ENCODE measurements around the gene DCC. TPM values are rescaled to one million over a fixed set of nuclear protein-coding genes. Genes with fewer than 3 reads are reported as not detected.

Gene DCC
- polyA plus RNA-seq, 1 of the 3 experiments (the other 2 are of a cell fraction) = 0.20 TPM

- Histone ChIP-seq H3K27ac (ENCODE audit: low read depth in 2 of 2, low read length in 1 of 2) (no peak overlapping the region), H3K4me1 (ENCODE audit: control insufficient read depth in 1 of 2, insufficient read depth in 2 of 2, low read depth in 1 of 2, low read length in 1 of 2) (no peaks in the 10 kb centered on the region; a peak in 1 of 4 replicates), H3K36me3 (replicated peaks in 1 of 2; ENCODE audit: control insufficient read depth in 1 of 2, insufficient read depth in 2 of 2, low read length in 1 of 2) (no peaks in the 10 kb centered on the region), H3F3A (replicated peaks; ENCODE audit: insufficient read depth) (no peaks in the 10 kb centered on the region), H3K4me2 (no peak overlapping the region), H3K27me3 (ENCODE audit: insufficient read depth) (no peaks in the 10 kb centered on the region), H3K79me2 (ENCODE audit: insufficient read depth) (no peaks in the 10 kb centered on the region), H3K9me3 (peaks cover 10% of the 10 kb centered on the region), H4K20me1 (ENCODE audit: insufficient read depth) (no peaks in the 10 kb centered on the region), H2AFZ (ENCODE audit: low read depth) (no peak overlapping the region), H3K9ac (no peak overlapping the region), H3K9me2 (no peaks in the 10 kb centered on the region), H3K4me3 (ENCODE audit: low read depth in 2 of 2, low read length in 1 of 2) (no peak overlapping the region)
- DNase-seq = no peak
- no peak for TF ChIP-seq RAD21 (IDR thresholded peaks at IDR 0.05; ENCODE audit: low read length)
- no peak for TF ChIP-seq EP300 (IDR thresholded peaks at IDR 0.05; ENCODE audit: borderline replicate concordance in 1 of 2, low read depth in 1 of 2, low read length in 1 of 2)
- TF ChIP-seq, protein P1, sequence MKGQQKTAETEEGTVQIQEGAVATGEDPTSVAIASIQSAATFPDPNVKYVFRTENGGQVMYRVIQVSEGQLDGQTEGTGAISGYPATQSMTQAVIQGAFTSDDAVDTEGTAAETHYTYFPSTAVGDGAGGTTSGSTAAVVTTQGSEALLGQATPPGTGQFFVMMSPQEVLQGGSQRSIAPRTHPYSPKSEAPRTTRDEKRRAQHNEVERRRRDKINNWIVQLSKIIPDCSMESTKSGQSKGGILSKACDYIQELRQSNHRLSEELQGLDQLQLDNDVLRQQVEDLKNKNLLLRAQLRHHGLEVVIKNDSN (IDR thresholded peaks at IDR 0.05; ENCODE audit: borderline replicate concordance, low read depth) = no peak
- no peak for TF ChIP-seq FOXJ3 (CRISPR knock-in tag; IDR thresholded peaks at IDR 0.05)
- TF ChIP-seq, protein P2, sequence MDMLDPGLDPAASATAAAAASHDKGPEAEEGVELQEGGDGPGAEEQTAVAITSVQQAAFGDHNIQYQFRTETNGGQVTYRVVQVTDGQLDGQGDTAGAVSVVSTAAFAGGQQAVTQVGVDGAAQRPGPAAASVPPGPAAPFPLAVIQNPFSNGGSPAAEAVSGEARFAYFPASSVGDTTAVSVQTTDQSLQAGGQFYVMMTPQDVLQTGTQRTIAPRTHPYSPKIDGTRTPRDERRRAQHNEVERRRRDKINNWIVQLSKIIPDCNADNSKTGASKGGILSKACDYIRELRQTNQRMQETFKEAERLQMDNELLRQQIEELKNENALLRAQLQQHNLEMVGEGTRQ (IDR thresholded peaks at IDR 0.05; ENCODE audit: borderline replicate concordance, low read depth, low read length) = no peak
- TF ChIP-seq SIN3A (IDR thresholded peaks at IDR 0.05; ENCODE audit: borderline replicate concordance, low read depth, low read length) = no peak
- no peak for TF ChIP-seq MEF2A (IDR thresholded peaks at IDR 0.05; ENCODE audit: borderline replicate concordance, low read depth)
- TF ChIP-seq SMC3 (IDR thresholded peaks at IDR 0.05; ENCODE audit: low read depth, low read length) = no peak
- TF ChIP-seq TCF12 (IDR thresholded peaks at IDR 0.05) = no peak
- no peak for TF ChIP-seq TEAD4 (IDR thresholded peaks at IDR 0.05; ENCODE audit: borderline replicate concordance, insufficient read depth)
- TF ChIP-seq, protein P3, sequence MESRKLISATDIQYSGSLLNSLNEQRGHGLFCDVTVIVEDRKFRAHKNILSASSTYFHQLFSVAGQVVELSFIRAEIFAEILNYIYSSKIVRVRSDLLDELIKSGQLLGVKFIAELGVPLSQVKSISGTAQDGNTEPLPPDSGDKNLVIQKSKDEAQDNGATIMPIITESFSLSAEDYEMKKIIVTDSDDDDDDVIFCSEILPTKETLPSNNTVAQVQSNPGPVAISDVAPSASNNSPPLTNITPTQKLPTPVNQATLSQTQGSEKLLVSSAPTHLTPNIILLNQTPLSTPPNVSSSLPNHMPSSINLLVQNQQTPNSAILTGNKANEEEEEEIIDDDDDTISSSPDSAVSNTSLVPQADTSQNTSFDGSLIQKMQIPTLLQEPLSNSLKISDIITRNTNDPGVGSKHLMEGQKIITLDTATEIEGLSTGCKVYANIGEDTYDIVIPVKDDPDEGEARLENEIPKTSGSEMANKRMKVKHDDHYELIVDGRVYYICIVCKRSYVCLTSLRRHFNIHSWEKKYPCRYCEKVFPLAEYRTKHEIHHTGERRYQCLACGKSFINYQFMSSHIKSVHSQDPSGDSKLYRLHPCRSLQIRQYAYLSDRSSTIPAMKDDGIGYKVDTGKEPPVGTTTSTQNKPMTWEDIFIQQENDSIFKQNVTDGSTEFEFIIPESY (IDR thresholded peaks at IDR 0.05; ENCODE audit: borderline replicate concordance, low read depth) = no peak
- 0% methylated on average over 1 of the region's 1 CpG for WGBS (ENCODE audit: low lambda C conversion rate)
- ChIA-PET CTCF (no interaction called here), POLR2A (no interaction called here)
Observed at GRCh38 chr18:52813635-52814416, 473.8 kb downstream of the DCC start.

DNA sequence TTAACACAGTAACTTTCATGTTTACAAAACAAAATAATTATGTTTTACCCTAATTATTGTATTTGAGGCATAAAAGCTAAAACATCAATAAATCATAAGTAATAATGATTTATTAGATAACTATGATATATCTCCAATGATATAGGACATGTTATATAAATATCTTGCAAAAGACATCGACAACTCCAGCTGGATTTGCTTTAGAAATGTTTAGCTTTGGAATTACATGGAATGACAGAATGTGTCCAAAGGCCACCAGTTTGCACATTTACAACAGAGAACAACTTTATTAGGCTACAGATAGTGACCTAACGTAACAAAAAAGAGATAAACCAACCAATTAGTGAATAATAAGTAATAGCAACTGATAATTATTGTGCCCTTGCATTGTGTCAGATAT is 475.7 kb downstream of the DCC start:
- Histone ChIP-seq H3K9me3 (peaks cover 10% of the 10 kb centered on the region), H3K36me3 (replicated peaks in 1 of 2; ENCODE audit: control insufficient read depth in 1 of 2, insufficient read depth in 2 of 2, low read length in 1 of 2) (no peaks in the 10 kb centered on the region), H3K79me2 (ENCODE audit: insufficient read depth) (no peaks in the 10 kb centered on the region), H3F3A (replicated peaks; ENCODE audit: insufficient read depth) (no peaks in the 10 kb centered on the region), H3K27ac (ENCODE audit: low read depth in 2 of 2, low read length in 1 of 2) (no peak overlapping the region), H2AFZ (ENCODE audit: low read depth) (no peak overlapping the region), H3K4me2 (no peak overlapping the region), H3K4me3 (ENCODE audit: low read depth in 2 of 2, low read length in 1 of 2) (no peak overlapping the region), H3K4me1 (ENCODE audit: control insufficient read depth in 1 of 2, insufficient read depth in 2 of 2, low read depth in 1 of 2, low read length in 1 of 2) (no peaks in the 10 kb centered on the region; a peak in 1 of 4 replicates), H3K9me2 (no peaks in the 10 kb centered on the region), H4K20me1 (ENCODE audit: insufficient read depth) (no peaks in the 10 kb centered on the region), H3K27me3 (ENCODE audit: insufficient read depth) (no peaks in the 10 kb centered on the region), H3K9ac (no peak overlapping the region)
- ChIA-PET POLR2A (no interaction called here), CTCF (no interaction called here)
- no peak for DNase-seq
- WGBS (ENCODE audit: low lambda C conversion rate) = 22% methylated on average over 2 of the region's 2 CpGs
- TF ChIP-seq RFX5 (IDR thresholded peaks at IDR 0.05; ENCODE audit: low read length) (no peak), TEAD4 (IDR thresholded peaks at IDR 0.05; ENCODE audit: borderline replicate concordance, insufficient read depth) (no peak), RXRA (IDR thresholded peaks at IDR 0.05; ENCODE audit: borderline replicate concordance, low read depth) (no peak), POLR2AphosphoS5 (IDR thresholded peaks at IDR 0.05; ENCODE audit: low read depth, low read length) (no peak), GABPA (IDR thresholded peaks at IDR 0.05; ENCODE audit: low read depth) (no peak), TCF12 (IDR thresholded peaks at IDR 0.05) (no peak), SMC3 (IDR thresholded peaks at IDR 0.05; ENCODE audit: low read depth, low read length) (no peak), EZH2phosphoT487 (IDR thresholded peaks at IDR 0.05; ENCODE audit: borderline replicate concordance, low read depth) (no peak), TAF1 (IDR thresholded peaks at IDR 0.05; ENCODE audit: borderline replicate concordance, low read depth, low read length) (no peak), YY1 (IDR thresholded peaks at IDR 0.05; ENCODE audit: low read depth) (no peak), SIN3A (IDR thresholded peaks at IDR 0.05; ENCODE audit: borderline replicate concordance, low read depth, low read length) (no peak), CHD2 (IDR thresholded peaks at IDR 0.05; ENCODE audit: low read length, partially characterized antibody) (no peak), CTCF (IDR thresholded peaks at IDR 0.05) (no peak)
